ENCODE data around the gene P2RX4. TPM values are rescaled to one million over a fixed set of nuclear protein-coding genes. Genes with fewer than 3 reads are reported as not detected.
"Not testable (repeated sequence)": the region's sequence is repeated elsewhere in the genome, so short reads cannot be mapped to it uniquely, and the experiment has no call there.

P2RX4 gene
- total and polyA plus RNA-seq, 9 of the 15 experiments (the other 6 are each of a cell fraction or from before 2014, with no cell fraction given) = 6.6 to 21.5 (median 11.7) TPM

- TF ChIP-seq REST (IDR thresholded peaks at IDR 0.05; ENCODE audit: borderline replicate concordance) (peak; percentile 75), ATF7 (IDR thresholded peaks at IDR 0.05) (0 out of 2 replicates have a peak, but pooled peaks have one; percentile 6), SOX6 (IDR thresholded peaks at IDR 0.05) (0 out of 2 replicates have a peak, but pooled peaks have one; percentile 30), CREM (IDR thresholded peaks at IDR 0.05; ENCODE audit: low read depth) (peak; percentile 64; the same call in 1 of the 2 replicates), NBN (IDR thresholded peaks at IDR 0.05; ENCODE audit: low read depth) (0 out of 2 replicates have a peak, but pooled peaks have one; percentile 16), TFAP4 (CRISPR knock-in tag; IDR thresholded peaks at IDR 0.05; ENCODE audit: borderline replicate concordance) (peak; percentile 14; the same call in 1 of the 2 replicates), STAG1 (CRISPR knock-in tag; IDR thresholded peaks at IDR 0.05; ENCODE audit: borderline replicate concordance) (peak; percentile 65), MTA3 (IDR thresholded peaks at IDR 0.05; ENCODE audit: borderline replicate concordance) (peak; percentile 31; the same call in 1 of the 2 replicates), RB1 (IDR thresholded peaks at IDR 0.05; ENCODE audit: low read depth) (peak; percentile 71; the same call in 1 of the 2 replicates), MBD1 (CRISPR knock-in tag; IDR thresholded peaks at IDR 0.05) (peak; percentile 14; the same call in 1 of the 2 replicates), NUFIP1 (IDR thresholded peaks at IDR 0.05; ENCODE audit: partially characterized antibody) (peak; percentile 20), DACH1 (IDR thresholded peaks at IDR 0.05; ENCODE audit: partially characterized antibody) (peak; percentile 13), HDGF (IDR thresholded peaks at IDR 0.05) (0 out of 2 replicates have a peak, but pooled peaks have one; percentile 60), RAD21 (CRISPR knock-in tag; conservative IDR thresholded peaks at IDR 0.05 in 1 of 2, IDR thresholded peaks at IDR 0.05 in 1 of 2) (peak; percentile 68 to 90), RCOR1 (IDR thresholded peaks at IDR 0.05; ENCODE audit: borderline replicate concordance in 1 of 2, low read depth in 2 of 2, low read length in 2 of 2) (0 out of 4 replicates have a peak, but pooled peaks of 1 of the 2 experiments have one; percentile 11)
- not testable (repeated sequence) for TF ChIP-seq REST (CRISPR knock-in tag; IDR thresholded peaks at IDR 0.05; ENCODE audit: low read depth)
Observed at GRCh38 chr12:121229826-121230537, 20.1 kb downstream of the P2RX4 start (continued).
